Panc1 (cell line): ENCODE results near the gene CCDC174. TPM values are rescaled to one million over a fixed set of nuclear protein-coding genes. Genes with fewer than 3 reads are reported as not detected.

ENCODE experiments used
- ATAC-seq: fragments of 200-7000 bp; cut with Tn5 transposase; 2 replicates; pipeline ENCODE4 v1.9.1; 2020; ENCODE audit warnings: mild to moderate bottlenecking, moderate library complexity
- BruUV-seq: library from RNA; stranded (reverse); fragments of 400-500 nt; replicated peaks from 2 replicates; lab custom pipeline; 2021; lab: Mats Ljungman, UMichigan
- CTCF ChIA-PET: fragments of 300-600 bp; sonication (Branson Sonifier 250); formaldehyde crosslinking; loops from one replicate; lab custom pipeline; 2022; ENCODE audit warnings: antibody characterized with exemption; lab: Charles Lee
- POLR2A ChIA-PET: fragments of 300-600 bp; sonication (Branson Sonifier 250); formaldehyde crosslinking; loops from one replicate; lab custom pipeline; 2022; ENCODE audit warnings: antibody characterized with exemption; lab: Charles Lee
- DNase-seq: peaks from one replicate; pipeline ENCODE4 v3.0.0-alpha.2; 2010; ENCODE audit warnings: low read depth, low spot score
- H3K27ac ChIP-seq: 2 replicates; pipeline ENCODE4 v1.5.1; 2011; ENCODE audit warnings: mild to moderate bottlenecking, low read length, inconsistent platforms
- H3K27me3 ChIP-seq: fragments of 200-500 bp; sonication (Bioruptor generic); 2 replicates; pipeline ENCODE4 v1.6.0; 2014; ENCODE audit warnings: low read length, inconsistent platforms; ENCODE audit not compliant: control insufficient read depth, insufficient read depth
- H3K36me3 ChIP-seq: fragments of 200-500 bp; sonication (Bioruptor generic); 2 replicates; pipeline ENCODE4 v1.5.1; 2014; ENCODE audit warnings: inconsistent platforms, mild to moderate bottlenecking, low read length, moderate library complexity; ENCODE audit not compliant: control insufficient read depth, insufficient read depth
- H3K4me1 ChIP-seq: 2 replicates; pipeline ENCODE4 v1.5.1; 2011; ENCODE audit warnings: inconsistent platforms, mild to moderate bottlenecking, low read length, moderate library complexity; ENCODE audit not compliant: control insufficient read depth, insufficient read depth
- H3K4me3 ChIP-seq, 2 experiments: 2 replicates each; pipeline ENCODE4 v1.5.1; 2011 to 2012; ENCODE audit warnings: low read depth in 2 of 2, low read length in 2 of 2, mild to moderate bottlenecking in 2 of 2, inconsistent platforms in 1 of 2, moderate library complexity in 1 of 2
- H3K9me3 ChIP-seq: fragments of 200-500 bp; sonication (Bioruptor generic); 2 replicates; pipeline ENCODE4 v1.5.1; 2014; ENCODE audit warnings: low read depth, mild to moderate bottlenecking, inconsistent platforms, low read length, moderate library complexity; ENCODE audit not compliant: control insufficient read depth, insufficient read depth
- POLR2AphosphoS5 ChIP-seq: IDR thresholded peaks from 2 replicates; pipeline ENCODE4 v1.6.1; 2012; ENCODE audit warnings: mild to moderate bottlenecking, low read depth, low read length, moderate library complexity
- SIN3A ChIP-seq: IDR thresholded peaks from 2 replicates; pipeline ENCODE4 v1.6.1; 2012; ENCODE audit warnings: low read depth, mild to moderate bottlenecking, low read length, moderate library complexity, borderline replicate concordance; ENCODE audit not compliant: insufficient read depth
- TCF7L2 ChIP-seq: IDR thresholded peaks from 2 replicates; pipeline ENCODE4 v1.6.1; 2011; ENCODE audit warnings: mild to moderate bottlenecking, low read depth, low read length, inconsistent platforms
- in situ Hi-C: cut with HindIII; loops from 2 replicates; pipeline ENCODE4 v1.10.0; 2016; ENCODE audit warnings: low sequenced_read_pairs, low pct_unique_long_range_greater_than_20kb
- intact Hi-C: fragments of 100-400 bp; cut with micrococcal nuclease; formaldehyde crosslinking; loops from one replicate; pipeline ENCODE4 v1.10.0; 2022; ENCODE audit not compliant: unreplicated experiment
- total RNA-seq: library from RNA; stranded (reverse); gene quantifications from one replicate; pipeline ENCODE4 v1.2.1, GENCODE V29; 2021; ENCODE audit not compliant: unreplicated experiment
- TF ChIP-seq, protein P1 (sequence below): fragments of 450-650 bp; IDR thresholded peaks from 2 replicates; pipeline ENCODE4 v1.5.1; 2017; ENCODE audit warnings: mild to moderate bottlenecking
- TF ChIP-seq, protein P2 (sequence below), 2 experiments: IDR thresholded peaks; 2 replicates each; pipeline ENCODE4 v1.6.1; 2011 to 2012; ENCODE audit warnings: low read depth in 2 of 2, control low read depth in 1 of 2, low read length in 1 of 2, mild to moderate bottlenecking in 1 of 2, moderate library complexity in 1 of 2; ENCODE audit not compliant: insufficient read depth in 1 of 2

The CCDC174 gene
- total RNA-seq, 1 experiment from 2014 or later: 10.6 TPM

DNA sequence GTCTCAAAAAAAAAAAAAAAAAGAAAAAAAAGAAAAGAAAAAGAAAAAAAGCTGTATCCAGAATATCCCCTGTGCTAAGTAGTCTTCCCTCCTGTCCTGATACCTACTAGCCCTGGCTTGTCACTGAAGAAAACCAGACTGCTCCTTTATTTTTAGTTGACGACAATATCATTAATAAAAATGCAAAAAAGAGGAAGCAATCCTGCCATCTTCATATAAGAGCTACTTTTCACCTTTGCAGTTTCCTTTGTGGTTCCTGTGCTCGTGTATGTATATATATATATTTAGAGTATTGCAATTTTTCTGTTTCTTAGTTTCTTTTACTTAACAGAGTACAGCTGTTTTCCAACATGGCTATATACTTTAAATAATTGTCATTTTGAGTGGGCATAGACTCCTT lies 37.0 kb downstream of the CCDC174 start:
- H3K36me3 ChIP-seq: no peaks in the 10 kb centered on the region
- in situ Hi-C loops (no loop called here), intact Hi-C loops (no loop called here)
- ChIA-PET CTCF (no interaction called here), POLR2A (no interaction called here)
- ATAC-seq (no peak), DNase-seq (no peak)
- H3K4me3 ChIP-seq: no peak overlapping the region
- TF ChIP-seq, protein P1, sequence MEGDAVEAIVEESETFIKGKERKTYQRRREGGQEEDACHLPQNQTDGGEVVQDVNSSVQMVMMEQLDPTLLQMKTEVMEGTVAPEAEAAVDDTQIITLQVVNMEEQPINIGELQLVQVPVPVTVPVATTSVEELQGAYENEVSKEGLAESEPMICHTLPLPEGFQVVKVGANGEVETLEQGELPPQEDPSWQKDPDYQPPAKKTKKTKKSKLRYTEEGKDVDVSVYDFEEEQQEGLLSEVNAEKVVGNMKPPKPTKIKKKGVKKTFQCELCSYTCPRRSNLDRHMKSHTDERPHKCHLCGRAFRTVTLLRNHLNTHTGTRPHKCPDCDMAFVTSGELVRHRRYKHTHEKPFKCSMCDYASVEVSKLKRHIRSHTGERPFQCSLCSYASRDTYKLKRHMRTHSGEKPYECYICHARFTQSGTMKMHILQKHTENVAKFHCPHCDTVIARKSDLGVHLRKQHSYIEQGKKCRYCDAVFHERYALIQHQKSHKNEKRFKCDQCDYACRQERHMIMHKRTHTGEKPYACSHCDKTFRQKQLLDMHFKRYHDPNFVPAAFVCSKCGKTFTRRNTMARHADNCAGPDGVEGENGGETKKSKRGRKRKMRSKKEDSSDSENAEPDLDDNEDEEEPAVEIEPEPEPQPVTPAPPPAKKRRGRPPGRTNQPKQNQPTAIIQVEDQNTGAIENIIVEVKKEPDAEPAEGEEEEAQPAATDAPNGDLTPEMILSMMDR: no peak
- TF ChIP-seq TCF7L2: no peak
- TF ChIP-seq, protein P2, sequence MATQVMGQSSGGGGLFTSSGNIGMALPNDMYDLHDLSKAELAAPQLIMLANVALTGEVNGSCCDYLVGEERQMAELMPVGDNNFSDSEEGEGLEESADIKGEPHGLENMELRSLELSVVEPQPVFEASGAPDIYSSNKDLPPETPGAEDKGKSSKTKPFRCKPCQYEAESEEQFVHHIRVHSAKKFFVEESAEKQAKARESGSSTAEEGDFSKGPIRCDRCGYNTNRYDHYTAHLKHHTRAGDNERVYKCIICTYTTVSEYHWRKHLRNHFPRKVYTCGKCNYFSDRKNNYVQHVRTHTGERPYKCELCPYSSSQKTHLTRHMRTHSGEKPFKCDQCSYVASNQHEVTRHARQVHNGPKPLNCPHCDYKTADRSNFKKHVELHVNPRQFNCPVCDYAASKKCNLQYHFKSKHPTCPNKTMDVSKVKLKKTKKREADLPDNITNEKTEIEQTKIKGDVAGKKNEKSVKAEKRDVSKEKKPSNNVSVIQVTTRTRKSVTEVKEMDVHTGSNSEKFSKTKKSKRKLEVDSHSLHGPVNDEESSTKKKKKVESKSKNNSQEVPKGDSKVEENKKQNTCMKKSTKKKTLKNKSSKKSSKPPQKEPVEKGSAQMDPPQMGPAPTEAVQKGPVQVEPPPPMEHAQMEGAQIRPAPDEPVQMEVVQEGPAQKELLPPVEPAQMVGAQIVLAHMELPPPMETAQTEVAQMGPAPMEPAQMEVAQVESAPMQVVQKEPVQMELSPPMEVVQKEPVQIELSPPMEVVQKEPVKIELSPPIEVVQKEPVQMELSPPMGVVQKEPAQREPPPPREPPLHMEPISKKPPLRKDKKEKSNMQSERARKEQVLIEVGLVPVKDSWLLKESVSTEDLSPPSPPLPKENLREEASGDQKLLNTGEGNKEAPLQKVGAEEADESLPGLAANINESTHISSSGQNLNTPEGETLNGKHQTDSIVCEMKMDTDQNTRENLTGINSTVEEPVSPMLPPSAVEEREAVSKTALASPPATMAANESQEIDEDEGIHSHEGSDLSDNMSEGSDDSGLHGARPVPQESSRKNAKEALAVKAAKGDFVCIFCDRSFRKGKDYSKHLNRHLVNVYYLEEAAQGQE (IDR thresholded peaks at IDR 0.05; ENCODE audit: insufficient read depth in 1 of 2, low read depth in 2 of 2, low read length in 1 of 2): no peak
- no peak for TF ChIP-seq SIN3A
- H3K27me3 ChIP-seq: no peaks in the 10 kb centered on the region
- no peaks in the 10 kb centered on the region for H3K9me3 ChIP-seq
- H3K4me1 ChIP-seq: no peaks in the 10 kb centered on the region
- no TSS peak for BruUV-seq
- no peak overlapping the region for H3K27ac ChIP-seq

DNA sequence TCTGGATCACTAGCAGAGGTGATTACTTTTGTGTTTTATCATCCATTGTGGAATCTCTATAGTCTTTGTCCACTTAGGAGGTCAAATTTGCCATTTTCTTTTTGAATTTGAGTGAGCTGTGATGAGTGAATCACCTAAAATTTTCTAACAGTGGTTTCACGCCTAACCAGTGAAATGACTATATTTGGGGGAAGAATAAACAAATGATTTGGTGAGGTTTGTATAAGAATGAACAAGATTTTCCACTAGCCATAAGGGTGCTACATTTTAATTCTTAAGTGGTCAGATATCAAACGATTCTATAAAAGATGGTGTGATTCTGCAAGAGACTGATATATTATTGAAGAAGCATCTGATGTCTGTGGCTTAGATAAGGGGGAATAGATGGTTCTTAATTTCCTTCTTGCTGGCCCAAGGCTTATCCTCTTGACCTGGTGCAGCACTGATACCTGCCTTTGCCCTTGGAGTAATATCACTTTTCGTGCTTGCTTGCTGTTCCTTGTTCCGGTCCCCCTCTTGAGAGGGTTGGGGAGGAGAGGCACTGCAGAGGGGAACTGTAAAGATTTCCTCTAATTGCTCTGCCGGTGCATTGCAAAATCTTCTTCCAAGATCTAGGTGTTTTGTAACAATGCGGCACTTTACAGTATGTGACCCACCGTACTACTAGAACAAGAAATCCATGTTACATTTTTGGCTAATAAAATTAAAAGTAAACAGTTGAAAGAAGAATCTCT lies 37.9 kb downstream of the CCDC174 start:
- BruUV-seq: no TSS peak
- POLR2A ChIA-PET: no interaction called here
- Histone ChIP-seq H3K27me3 (no peaks in the 10 kb centered on the region), H3K9me3 (no peaks in the 10 kb centered on the region), H3K4me3 (no peak overlapping the region), H3K4me1 (no peaks in the 10 kb centered on the region), H3K27ac (no peak overlapping the region), H3K36me3 (no peaks in the 10 kb centered on the region)
- TF ChIP-seq POLR2AphosphoS5: no peak
- TF ChIP-seq TCF7L2: no peak
- TF ChIP-seq, protein P2 (IDR thresholded peaks at IDR 0.05; ENCODE audit: insufficient read depth in 1 of 2, low read depth in 2 of 2, low read length in 1 of 2): no peak
- TF ChIP-seq, protein P1: no peak
- no peak for TF ChIP-seq SIN3A
- in situ Hi-C loops: no loop called here
- no peak for ATAC-seq
- intact Hi-C loops: no loop called here
- no peak for DNase-seq
- CTCF ChIA-PET: no interaction called here
